Measurements from ENCODE around the gene CTNNA2. TPM values are rescaled to one million over a fixed set of nuclear protein-coding genes. Genes with fewer than 3 reads are reported as not detected.

The CTNNA2 gene
- total and polyA plus RNA-seq, 4 donors: 0.01 to 0.37 TPM; not detected in 2

DNA sequence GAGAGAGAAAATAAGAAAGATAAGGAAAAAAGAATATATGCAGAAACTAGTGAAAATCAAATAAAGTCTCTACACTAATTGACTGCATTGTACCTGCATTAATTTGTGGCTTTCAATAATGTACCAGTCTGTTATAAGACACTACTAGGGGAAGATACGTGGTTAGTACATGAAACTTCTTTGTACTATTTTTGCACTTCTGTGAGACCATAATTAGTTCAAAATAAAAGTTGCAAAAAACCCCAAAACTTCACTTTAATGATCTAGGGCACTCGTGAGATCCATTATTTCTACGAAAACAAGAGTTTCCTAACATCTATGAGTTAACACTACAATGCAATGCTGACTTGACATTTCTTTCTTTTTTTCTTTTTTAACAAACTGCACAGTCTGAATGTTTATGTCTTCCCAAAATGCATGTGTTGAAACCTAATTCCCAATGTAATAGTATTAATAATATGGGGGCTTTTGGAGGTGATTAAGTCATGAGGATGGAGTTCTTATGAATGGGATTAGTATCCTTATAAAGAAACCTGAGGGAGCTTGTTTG is 954.5 kb downstream of the CTNNA2 start:
- no peaks in the 10 kb centered on the region for H3K4me1 ChIP-seq (ENCODE audit: control insufficient read depth in 5 of 5, insufficient read depth in 5 of 5, low read length in 5 of 5)
- H3K9ac ChIP-seq (ENCODE audit: insufficient read depth in 1 of 2, low read length in 2 of 2): no peak overlapping the region
- no peaks in the 10 kb centered on the region for H3K27me3 ChIP-seq (ENCODE audit: control insufficient read depth in 3 of 3, insufficient read depth in 3 of 3, low read length in 2 of 3)
- H3K36me3 ChIP-seq (ENCODE audit: control insufficient read depth in 4 of 4, insufficient read depth in 4 of 4, low read length in 4 of 4): no peaks in the 10 kb centered on the region
- 82 to 86% methylated on average over 3 of the region's 3 CpGs for WGBS, 2 donors
- DNase-seq: peak in 1 of 3 donors; percentile 6
- no peak for ATAC-seq (ENCODE audit: insufficient read depth, low FRiP score)
- H3K9me3 ChIP-seq (ENCODE audit: control insufficient read depth in 4 of 4, insufficient read depth in 3 of 4, low read length in 3 of 4): no peaks in the 10 kb centered on the region
- H3K27ac ChIP-seq (ENCODE audit: low read depth in 1 of 2, low read length in 1 of 2): no peak overlapping the region
- no peak for TF ChIP-seq CTCF (IDR thresholded peaks at IDR 0.05; ENCODE audit: control extremely low read depth, extremely low read depth)
- no peak overlapping the region for H3K4me3 ChIP-seq

- Histone ChIP-seq H3K27me3 (ENCODE audit: control insufficient read depth in 3 of 3, insufficient read depth in 3 of 3, low read length in 2 of 3) (no peaks in the 10 kb centered on the region), H3K27ac (ENCODE audit: low read depth in 1 of 2, low read length in 1 of 2) (no peak overlapping the region)
- WGBS, 2 donors: 74 to 83% methylated on average over 1 of the region's 1 CpG
Measured at GRCh38 chr2:80469428-80469827, 956.6 kb downstream of the CTNNA2 start.

DNA sequence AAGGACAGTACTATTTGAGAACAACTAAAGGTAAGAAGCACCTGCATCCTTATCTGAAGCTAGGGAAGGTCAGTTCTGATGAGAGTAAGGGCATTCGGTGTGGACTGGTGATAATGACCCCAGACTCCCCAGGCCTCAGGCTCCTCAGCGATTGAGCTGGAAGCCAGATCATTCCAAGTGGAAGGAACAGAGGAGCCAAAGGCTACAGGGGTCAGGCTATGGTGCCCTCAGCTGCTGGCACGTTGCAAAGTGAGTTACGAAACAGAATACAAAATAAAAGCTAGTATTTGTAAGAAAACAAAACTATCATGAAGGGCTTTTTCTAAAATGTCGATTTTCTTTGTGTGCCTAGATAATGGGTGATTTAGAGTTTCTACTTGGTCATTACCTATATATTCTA is 960.2 kb downstream of the CTNNA2 start:
- ATAC-seq (ENCODE audit: insufficient read depth, low FRiP score): no peak
- 71 to 77% methylated on average over 5 of the region's 5 CpGs for WGBS, 2 donors
- Histone ChIP-seq H3K9ac (ENCODE audit: insufficient read depth in 1 of 2, low read length in 2 of 2) (no peak overlapping the region), H3K4me3 (no peak overlapping the region), H3K4me1 (ENCODE audit: control insufficient read depth in 5 of 5, insufficient read depth in 5 of 5, low read length in 5 of 5) (peaks cover 0 to 21% (median 5%) of the 10 kb centered on the region in 5 donors), H3K36me3 (ENCODE audit: control insufficient read depth in 4 of 4, insufficient read depth in 4 of 4, low read length in 4 of 4) (no peaks in the 10 kb centered on the region), H3K27ac (ENCODE audit: low read depth in 1 of 2, low read length in 1 of 2) (no peak overlapping the region), H3K27me3 (ENCODE audit: control insufficient read depth in 3 of 3, insufficient read depth in 3 of 3, low read length in 2 of 3) (no peaks in the 10 kb centered on the region), H3K9me3 (ENCODE audit: control insufficient read depth in 4 of 4, insufficient read depth in 3 of 4, low read length in 3 of 4) (no peaks in the 10 kb centered on the region)
- TF ChIP-seq CTCF (IDR thresholded peaks at IDR 0.05; ENCODE audit: control extremely low read depth, extremely low read depth): no peak
- DNase-seq: peak in 1 of 3 donors; percentile 11

More at GRCh38 chr2:80469428-80469827, 956.6 kb downstream of the CTNNA2 start:
- H3K4me1 ChIP-seq (ENCODE audit: control insufficient read depth in 5 of 5, insufficient read depth in 5 of 5, low read length in 5 of 5): peaks cover 0 to 10% (median 4%) of the 10 kb centered on the region in 5 donors
- H3K9ac ChIP-seq (ENCODE audit: insufficient read depth in 1 of 2, low read length in 2 of 2): no peak overlapping the region
- no peaks in the 10 kb centered on the region for H3K36me3 ChIP-seq (ENCODE audit: control insufficient read depth in 4 of 4, insufficient read depth in 4 of 4, low read length in 4 of 4)
- no peak overlapping the region for H3K4me3 ChIP-seq
- DNase-seq (no peak), ATAC-seq (ENCODE audit: insufficient read depth, low FRiP score) (no peak)
- TF ChIP-seq CTCF (IDR thresholded peaks at IDR 0.05; ENCODE audit: control extremely low read depth, extremely low read depth): no peak
- no peaks in the 10 kb centered on the region for H3K9me3 ChIP-seq (ENCODE audit: control insufficient read depth in 4 of 4, insufficient read depth in 3 of 4, low read length in 3 of 4)

GRCh38 chr2:80473796-80474195 is 960.9 kb downstream of the CTNNA2 start:
- WGBS, 2 donors: 73 to 80% methylated on average over 1 of the region's 1 CpG
- Histone ChIP-seq H3K9ac (ENCODE audit: insufficient read depth in 1 of 2, low read length in 2 of 2) (no peak overlapping the region), H3K36me3 (ENCODE audit: control insufficient read depth in 4 of 4, insufficient read depth in 4 of 4, low read length in 4 of 4) (no peaks in the 10 kb centered on the region), H3K9me3 (ENCODE audit: control insufficient read depth in 4 of 4, insufficient read depth in 3 of 4, low read length in 3 of 4) (no peaks in the 10 kb centered on the region), H3K4me3 (no peak overlapping the region), H3K27me3 (ENCODE audit: control insufficient read depth in 3 of 3, insufficient read depth in 3 of 3, low read length in 2 of 3) (no peaks in the 10 kb centered on the region), H3K4me1 (ENCODE audit: control insufficient read depth in 5 of 5, insufficient read depth in 5 of 5, low read length in 5 of 5) (peaks cover 0 to 21% (median 5%) of the 10 kb centered on the region in 5 donors), H3K27ac (ENCODE audit: low read depth in 1 of 2, low read length in 1 of 2) (no peak overlapping the region)
- TF ChIP-seq CTCF (IDR thresholded peaks at IDR 0.05; ENCODE audit: control extremely low read depth, extremely low read depth): no peak
- DNase-seq (peak; percentile 36 to 68 (median 67)), ATAC-seq (ENCODE audit: insufficient read depth, low FRiP score) (no peak)
